ENCODE results near the gene ITPKC.

The ITPKC gene

GRCh38 chr19:40740747-40741146 is 23.8 kb downstream of the ITPKC start:
- TF ChIP-seq CTCF (IDR thresholded peaks at IDR 0.05; ENCODE audit: low read depth, low read length): no peak
- no peak overlapping the region for H3K4me3 ChIP-seq (ENCODE audit: low read depth, low read length)

DNA sequence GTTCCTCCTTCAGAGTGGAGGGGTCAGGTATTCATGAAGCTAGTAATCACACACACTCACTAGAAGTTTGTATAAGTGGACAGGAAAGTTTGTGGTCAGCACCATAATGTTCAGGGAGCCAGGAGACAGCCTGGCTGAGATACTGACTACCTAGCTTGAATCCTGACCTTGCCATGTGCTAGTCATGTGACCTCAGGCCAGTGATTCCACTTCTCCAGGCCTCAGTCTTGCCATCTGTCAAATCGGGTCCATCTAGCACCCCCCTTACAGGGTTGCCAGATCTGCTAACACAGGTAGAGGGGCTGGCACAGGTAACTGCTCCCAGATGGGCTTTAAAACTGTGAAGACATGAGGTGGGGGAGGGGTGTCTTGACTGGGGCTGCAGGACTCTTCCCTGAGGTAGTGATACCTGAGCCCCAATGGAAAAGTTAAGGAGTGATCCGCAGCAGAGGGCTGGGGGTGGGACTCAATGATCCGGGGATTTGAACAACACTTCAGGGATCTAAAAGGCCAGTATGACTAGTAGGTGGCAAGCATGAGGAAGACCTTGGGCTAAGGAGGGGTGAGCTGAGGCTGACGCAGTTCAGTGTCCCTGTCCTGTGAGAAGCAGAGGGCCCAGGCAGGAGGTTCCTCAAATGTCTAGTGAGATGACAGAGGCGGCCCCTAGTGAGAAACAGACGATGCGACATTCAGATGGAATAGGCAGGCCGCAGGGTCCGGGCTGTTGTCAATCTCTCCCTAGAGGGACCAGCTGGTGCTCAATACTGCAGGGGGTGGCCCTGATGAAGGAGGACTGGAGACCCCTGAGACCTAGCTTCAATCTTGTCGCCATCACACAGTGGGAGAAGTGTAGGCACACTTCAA is 24.8 kb downstream of the ITPKC start:
- TF ChIP-seq CTCF (IDR thresholded peaks at IDR 0.05; ENCODE audit: low read depth, low read length): no peak
- H3K4me3 ChIP-seq (ENCODE audit: low read depth, low read length): no peak overlapping the region

DNA sequence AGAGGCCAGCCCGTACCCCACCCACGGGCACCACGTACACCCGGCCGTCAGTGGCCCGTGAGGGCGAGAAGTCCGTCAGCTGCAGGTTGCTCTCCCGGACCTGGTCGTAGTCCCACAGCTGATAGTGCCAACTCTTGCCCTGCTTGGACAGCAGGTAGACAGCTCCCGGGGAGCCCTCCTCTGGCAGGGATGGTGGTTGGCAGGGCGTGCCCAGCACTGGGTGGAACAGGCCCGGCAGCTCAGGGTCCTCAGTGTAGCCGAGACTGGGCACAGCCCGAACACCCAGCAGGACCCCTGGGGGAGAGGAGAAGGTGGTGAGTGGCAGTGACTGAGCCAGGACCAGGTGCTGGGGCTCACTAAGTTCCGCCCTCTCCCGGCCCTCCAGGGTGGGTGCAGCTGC is 25.6 kb downstream of the ITPKC start:
- H3K4me3 ChIP-seq (ENCODE audit: low read depth, low read length): no peak overlapping the region
- TF ChIP-seq CTCF (IDR thresholded peaks at IDR 0.05; ENCODE audit: low read depth, low read length): no peak

- TF ChIP-seq CTCF (IDR thresholded peaks at IDR 0.05; ENCODE audit: low read depth, low read length): no peak
- H3K4me3 ChIP-seq (ENCODE audit: low read depth, low read length): no peak overlapping the region
These were observed 26.0 kb downstream of the ITPKC start for GRCh38 chr19:40742886-40743285.

- H3K4me3 ChIP-seq (ENCODE audit: low read depth, low read length): no peak overlapping the region
- no peak for TF ChIP-seq CTCF (IDR thresholded peaks at IDR 0.05; ENCODE audit: low read depth, low read length)
These were observed 27.0 kb downstream of the ITPKC start for GRCh38 chr19:40743926-40744325.

- no peak for TF ChIP-seq CTCF (IDR thresholded peaks at IDR 0.05; ENCODE audit: low read depth, low read length)
- H3K4me3 ChIP-seq (ENCODE audit: low read depth, low read length): no peak overlapping the region
These were observed 27.9 kb downstream of the ITPKC start for GRCh38 chr19:40744554-40745401.

DNA sequence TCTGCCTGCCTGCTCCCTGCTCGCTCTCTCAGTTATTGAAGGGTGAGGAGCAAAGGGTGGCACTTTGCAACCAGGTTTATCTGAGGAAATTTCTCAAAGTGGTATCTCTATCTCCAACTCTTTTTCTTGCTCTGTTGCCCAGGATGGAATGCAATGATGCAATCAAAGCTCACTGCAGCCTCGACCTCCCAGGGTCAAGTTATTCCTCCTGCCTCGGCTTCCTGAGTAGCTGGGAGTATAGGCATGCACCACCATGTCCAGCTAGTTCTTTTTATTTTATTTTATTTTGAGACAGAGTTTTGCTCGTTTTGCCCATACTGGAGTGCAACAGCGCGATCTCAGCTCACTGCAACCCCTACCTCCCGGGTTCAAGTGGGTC is 28.5 kb downstream of the ITPKC start:
- H3K4me3 ChIP-seq (ENCODE audit: low read depth, low read length): no peak overlapping the region
- TF ChIP-seq CTCF (IDR thresholded peaks at IDR 0.05; ENCODE audit: low read depth, low read length): no peak
